WERI-Rb-1 (cell line): ENCODE measurements around the gene SFXN1.
"Not testable (repeated sequence)": the region's sequence is repeated elsewhere in the genome, so short reads cannot be mapped to it uniquely, and the experiment has no call there.

ENCODE experiments used
- DNase-seq: peaks from one replicate; pipeline ENCODE4 v3.0.0-alpha.2; 2020
- H3K27ac ChIP-seq: fragments of 250-450 bp; sonication (Bioruptor Pico); 2 replicates; pipeline ENCODE4 v1.5.1; 2020; ENCODE audit warnings: mild to moderate bottlenecking, moderate library complexity
- H3K27me3 ChIP-seq: fragments of 250-450 bp; sonication (Bioruptor Pico); 2 replicates; pipeline ENCODE4 v1.5.1; 2021; ENCODE audit warnings: mild to moderate bottlenecking, low read depth, moderate library complexity; ENCODE audit not compliant: insufficient read depth, severe bottlenecking
- H3K36me3 ChIP-seq: fragments of 250-450 bp; sonication (Bioruptor Pico); 2 replicates; pipeline ENCODE4 v1.5.1; 2020; ENCODE audit warnings: mild to moderate bottlenecking, moderate library complexity
- H3K4me3 ChIP-seq: 2 replicates; pipeline ENCODE4 v1.5.1; 2011; ENCODE audit warnings: low read depth, mild to moderate bottlenecking, control low read depth, low read length
- H3K9me3 ChIP-seq: fragments of 250-450 bp; sonication (Bioruptor Pico); 2 replicates; pipeline ENCODE4 v1.5.1; 2021; ENCODE audit warnings: mild to moderate bottlenecking, moderate library complexity; ENCODE audit not compliant: severe bottlenecking
- CTCF ChIP-seq: IDR thresholded peaks from 2 replicates; pipeline ENCODE4 v1.5.1; 2011; ENCODE audit warnings: low read depth, mild to moderate bottlenecking, control low read depth, inconsistent platforms, low read length

Gene SFXN1

GRCh38 chr5:175493260-175493659, 14.9 kb downstream of the SFXN1 start:
- no peak for TF ChIP-seq CTCF
- H3K4me3 ChIP-seq = no peak overlapping the region
- H3K36me3 ChIP-seq = peaks cover 82% of the 10 kb centered on the region
- H3K27ac ChIP-seq = no peak overlapping the region
- H3K27me3 ChIP-seq = no peaks in the 10 kb centered on the region
- H3K9me3 ChIP-seq = no peaks in the 10 kb centered on the region
- no peak for DNase-seq

GRCh38 chr5:175493726-175494125, 15.4 kb downstream of the SFXN1 start:
- DNase-seq = no peak
- no peak overlapping the region for H3K27ac ChIP-seq
- H3K36me3 ChIP-seq = peaks cover 82% of the 10 kb centered on the region
- TF ChIP-seq CTCF = no peak
- no peaks in the 10 kb centered on the region for H3K9me3 ChIP-seq
- H3K27me3 ChIP-seq = no peaks in the 10 kb centered on the region
- no peak overlapping the region for H3K4me3 ChIP-seq

- H3K36me3 ChIP-seq = peaks cover 82% of the 10 kb centered on the region
- no peak for DNase-seq
- H3K4me3 ChIP-seq = no peak overlapping the region
- no peaks in the 10 kb centered on the region for H3K27me3 ChIP-seq
- no peak for TF ChIP-seq CTCF
- no peaks in the 10 kb centered on the region for H3K9me3 ChIP-seq
- H3K27ac ChIP-seq = no peak overlapping the region
These were observed 16.2 kb downstream of the SFXN1 start for GRCh38 chr5:175494264-175495183.

GRCh38 chr5:175501759-175502158, 23.4 kb downstream of the SFXN1 start:
- Histone ChIP-seq H3K27me3 (no peaks in the 10 kb centered on the region), H3K4me3 (no peak overlapping the region), H3K36me3 (peaks cover 84% of the 10 kb centered on the region), H3K27ac (no peak overlapping the region), H3K9me3 (no peaks in the 10 kb centered on the region)
- no peak for DNase-seq
- no peak for TF ChIP-seq CTCF

- H3K9me3 ChIP-seq, DNase-seq, H3K27me3 ChIP-seq, H3K27ac ChIP-seq, H3K4me3 ChIP-seq: not testable (repeated sequence)
- peaks cover 79% of the 10 kb centered on the region for H3K36me3 ChIP-seq
These were observed 29.3 kb downstream of the SFXN1 start for GRCh38 chr5:175507671-175508070.

- H3K36me3 ChIP-seq = peaks cover 80% of the 10 kb centered on the region
- H3K27ac ChIP-seq = no peak overlapping the region
These were observed 30.5 kb downstream of the SFXN1 start for GRCh38 chr5:175508896-175509295.

More at GRCh38 chr5:175508896-175509295, 30.5 kb downstream of the SFXN1 start:
- Histone ChIP-seq H3K9me3 (no peaks in the 10 kb centered on the region), H3K4me3 (no peak overlapping the region), H3K27me3 (no peaks in the 10 kb centered on the region)
- no peak for TF ChIP-seq CTCF
- DNase-seq = no peak
